ENCODE data around the gene CHRNB4.

- TF ChIP-seq RARB (CRISPR knock-in tag; IDR thresholded peaks at IDR 0.05) (no peak), ZFP30 (CRISPR knock-in tag; IDR thresholded peaks at IDR 0.05) (no peak), SNAI2 (CRISPR knock-in tag; IDR thresholded peaks at IDR 0.05) (no peak), ARNTL (CRISPR knock-in tag; IDR thresholded peaks at IDR 0.05; ENCODE audit: borderline replicate concordance, low read depth) (no peak), PPARA (CRISPR knock-in tag; IDR thresholded peaks at IDR 0.05; ENCODE audit: borderline replicate concordance) (no peak), CREB5 (CRISPR knock-in tag; IDR thresholded peaks at IDR 0.05; ENCODE audit: low read depth) (no peak)
Observed at GRCh38 chr15:78616506-78616905, 24.5 kb downstream of the CHRNB4 start.
